DND-41 (cell line): ENCODE data around the gene NTM.

Experiments used
- ATAC-seq: fragments of 200-7000 bp; cut with Tn5 transposase; 3 replicates; pipeline ENCODE4 v1.9.1; 2021; ENCODE audit warnings: low read depth; ENCODE audit not compliant: insufficient read depth
- DNase-seq: peaks from one replicate; pipeline ENCODE4 v3.0.0-alpha.2; 2020
- H2AFZ ChIP-seq: 2 replicates; pipeline ENCODE4 v1.6.0; 2012; ENCODE audit warnings: low read depth, low read length
- H3K27ac ChIP-seq: 2 replicates; pipeline ENCODE4 v1.5.1; 2012; ENCODE audit warnings: low read length, inconsistent platforms
- H3K27me3 ChIP-seq: fragments of 200-600 bp; sonication (generic); 2 replicates; pipeline ENCODE4 v1.6.0; 2012; ENCODE audit warnings: low read length, mild to moderate bottlenecking, inconsistent platforms; ENCODE audit not compliant: insufficient read depth, poor library complexity
- H3K36me3 ChIP-seq: 2 replicates; pipeline ENCODE4 v1.5.1; 2012; ENCODE audit warnings: low read length, inconsistent platforms; ENCODE audit not compliant: insufficient read depth
- H3K4me1 ChIP-seq: 2 replicates; pipeline ENCODE4 v1.5.1; 2012; ENCODE audit warnings: mild to moderate bottlenecking, low read length; ENCODE audit not compliant: insufficient read depth
- H3K4me2 ChIP-seq: 2 replicates; pipeline ENCODE4 v1.6.0; 2012; ENCODE audit warnings: mild to moderate bottlenecking, moderate library complexity, low read length, inconsistent platforms; ENCODE audit not compliant: insufficient read depth
- H3K4me3 ChIP-seq, 2 experiments: fragments of 200-600 bp in 1 of 2; shearing (Covaris generic) in 1 of 2; 2 replicates each; pipeline ENCODE4 v1.5.1; 2012 to 2016; ENCODE audit warnings: inconsistent platforms in 2 of 2, low read length in 2 of 2, mild to moderate bottlenecking in 2 of 2, low read depth in 1 of 2, moderate library complexity in 1 of 2
- H3K79me2 ChIP-seq: 2 replicates; pipeline ENCODE4 v1.6.0; 2012; ENCODE audit warnings: low read length, inconsistent platforms; ENCODE audit not compliant: insufficient read depth
- H3K9ac ChIP-seq: 2 replicates; pipeline ENCODE4 v1.6.0; 2012; ENCODE audit warnings: low read depth, mild to moderate bottlenecking, inconsistent platforms, low read length, moderate library complexity
- H3K9me3 ChIP-seq: 2 replicates; pipeline ENCODE4 v1.5.1; 2012; ENCODE audit warnings: low read length, moderate library complexity, mild to moderate bottlenecking, inconsistent platforms; ENCODE audit not compliant: insufficient read depth, severe bottlenecking
- H4K20me1 ChIP-seq: 2 replicates; pipeline ENCODE4 v1.6.0; 2012; ENCODE audit warnings: low read length; ENCODE audit not compliant: insufficient read depth
- EZH2 ChIP-seq: IDR thresholded peaks from 3 replicates; pipeline ENCODE4 v1.6.1; 2012; ENCODE audit warnings: borderline replicate concordance, low read depth, mild to moderate bottlenecking, moderate library complexity, low read length, inconsistent platforms; ENCODE audit not compliant: severe bottlenecking
- TF ChIP-seq, protein P1 (sequence below): IDR thresholded peaks from 2 replicates; pipeline ENCODE4 v1.5.1; 2012; ENCODE audit warnings: borderline replicate concordance, low read length, moderate library complexity, mild to moderate bottlenecking; ENCODE audit not compliant: poor library complexity, severe bottlenecking; ENCODE audit errors: extremely low read depth

NTM gene

DNA sequence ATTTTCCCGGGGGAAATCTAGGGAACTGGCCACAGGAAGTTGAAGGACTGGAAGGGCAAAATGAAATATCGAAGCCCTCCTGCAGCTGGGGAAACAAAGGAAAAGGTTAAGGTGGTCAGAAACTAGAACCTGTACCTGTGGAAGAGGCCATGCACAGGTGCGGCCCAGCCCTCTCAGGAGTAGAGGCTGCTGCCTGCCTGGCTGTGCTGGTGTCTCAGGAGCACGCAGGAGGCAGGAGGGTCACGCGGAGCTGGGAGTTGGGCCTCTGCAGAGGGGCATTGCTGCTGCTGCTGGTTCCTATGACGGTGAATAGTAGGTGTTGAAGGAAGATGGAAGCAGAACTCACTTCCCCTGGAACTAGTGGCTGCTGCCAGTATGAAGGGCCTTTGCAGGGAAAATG lies 425.7 kb downstream of the NTM start:
- Histone ChIP-seq H4K20me1 (no peaks in the 10 kb centered on the region), H3K79me2 (no peaks in the 10 kb centered on the region), H3K36me3 (no peaks in the 10 kb centered on the region), H3K27ac (no peak overlapping the region), H3K9ac (no peak overlapping the region), H3K4me3 (no peak overlapping the region), H3K9me3 (no peaks in the 10 kb centered on the region), H3K4me1 (no peaks in the 10 kb centered on the region), H3K4me2 (no peak overlapping the region), H2AFZ (no peak overlapping the region), H3K27me3 (peaks cover 14% of the 10 kb centered on the region)
- no peak for TF ChIP-seq EZH2
- TF ChIP-seq, protein P1, sequence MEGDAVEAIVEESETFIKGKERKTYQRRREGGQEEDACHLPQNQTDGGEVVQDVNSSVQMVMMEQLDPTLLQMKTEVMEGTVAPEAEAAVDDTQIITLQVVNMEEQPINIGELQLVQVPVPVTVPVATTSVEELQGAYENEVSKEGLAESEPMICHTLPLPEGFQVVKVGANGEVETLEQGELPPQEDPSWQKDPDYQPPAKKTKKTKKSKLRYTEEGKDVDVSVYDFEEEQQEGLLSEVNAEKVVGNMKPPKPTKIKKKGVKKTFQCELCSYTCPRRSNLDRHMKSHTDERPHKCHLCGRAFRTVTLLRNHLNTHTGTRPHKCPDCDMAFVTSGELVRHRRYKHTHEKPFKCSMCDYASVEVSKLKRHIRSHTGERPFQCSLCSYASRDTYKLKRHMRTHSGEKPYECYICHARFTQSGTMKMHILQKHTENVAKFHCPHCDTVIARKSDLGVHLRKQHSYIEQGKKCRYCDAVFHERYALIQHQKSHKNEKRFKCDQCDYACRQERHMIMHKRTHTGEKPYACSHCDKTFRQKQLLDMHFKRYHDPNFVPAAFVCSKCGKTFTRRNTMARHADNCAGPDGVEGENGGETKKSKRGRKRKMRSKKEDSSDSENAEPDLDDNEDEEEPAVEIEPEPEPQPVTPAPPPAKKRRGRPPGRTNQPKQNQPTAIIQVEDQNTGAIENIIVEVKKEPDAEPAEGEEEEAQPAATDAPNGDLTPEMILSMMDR, result no peak
- ATAC-seq (no peak), DNase-seq (no peak)

DNA sequence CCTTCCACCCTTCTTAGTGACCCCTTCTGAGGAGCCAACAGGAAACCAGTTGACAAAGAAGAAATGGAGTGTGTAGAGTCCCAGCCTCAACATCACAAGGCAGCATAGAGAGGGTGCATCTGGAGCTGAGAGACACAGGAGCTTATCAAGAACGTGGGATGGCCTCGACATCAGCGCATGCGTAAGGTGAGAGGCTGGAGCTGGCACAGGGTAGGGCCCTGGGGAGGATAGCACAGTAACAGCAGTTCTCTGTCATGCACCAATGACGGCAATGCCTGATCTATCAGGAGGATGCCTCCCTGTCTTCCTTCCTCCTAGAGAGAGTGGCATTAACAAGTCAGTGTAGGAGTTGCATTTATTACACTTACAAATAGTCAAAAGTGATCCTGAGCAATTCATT lies 426.1 kb downstream of the NTM start:
- Histone ChIP-seq H3K4me3 (no peak overlapping the region), H3K27ac (no peak overlapping the region), H3K36me3 (no peaks in the 10 kb centered on the region), H3K27me3 (peaks cover 11% of the 10 kb centered on the region), H2AFZ (no peak overlapping the region), H3K79me2 (no peaks in the 10 kb centered on the region), H3K4me1 (no peaks in the 10 kb centered on the region), H3K9ac (no peak overlapping the region), H4K20me1 (no peaks in the 10 kb centered on the region), H3K9me3 (no peaks in the 10 kb centered on the region), H3K4me2 (no peak overlapping the region)
- no peak for ATAC-seq
- TF ChIP-seq EZH2, result no peak
- TF ChIP-seq, protein P1, result no peak
- DNase-seq, result no peak

DNA sequence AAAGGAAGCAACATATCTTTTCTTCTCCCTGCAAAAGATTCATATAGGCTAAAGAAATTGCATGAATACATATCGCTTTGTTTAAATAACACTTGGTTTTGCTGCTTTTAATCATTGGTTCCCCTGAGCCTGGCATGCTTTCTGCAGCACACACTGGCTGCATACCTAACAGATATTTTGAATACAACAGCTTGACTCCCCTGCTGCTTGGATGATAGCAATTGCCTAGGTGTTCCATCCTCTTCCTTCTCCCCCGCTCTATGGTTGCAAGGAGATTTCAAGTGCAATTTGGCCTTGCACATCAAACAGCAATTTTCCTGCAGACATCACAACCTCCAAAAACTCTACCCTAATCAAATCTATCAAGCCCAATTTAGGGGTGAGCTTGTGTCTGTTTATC lies 430.0 kb downstream of the NTM start:
- Histone ChIP-seq H3K36me3 (no peaks in the 10 kb centered on the region), H3K4me3 (no peak overlapping the region), H4K20me1 (no peaks in the 10 kb centered on the region), H3K27me3 (peaks cover 6% of the 10 kb centered on the region), H3K4me1 (no peaks in the 10 kb centered on the region), H3K27ac (no peak overlapping the region), H2AFZ (no peak overlapping the region), H3K79me2 (no peaks in the 10 kb centered on the region), H3K4me2 (no peak overlapping the region), H3K9me3 (no peaks in the 10 kb centered on the region), H3K9ac (no peak overlapping the region)
- DNase-seq (no peak), ATAC-seq (no peak)
- TF ChIP-seq, protein P1, result no peak
- no peak for TF ChIP-seq EZH2

DNA sequence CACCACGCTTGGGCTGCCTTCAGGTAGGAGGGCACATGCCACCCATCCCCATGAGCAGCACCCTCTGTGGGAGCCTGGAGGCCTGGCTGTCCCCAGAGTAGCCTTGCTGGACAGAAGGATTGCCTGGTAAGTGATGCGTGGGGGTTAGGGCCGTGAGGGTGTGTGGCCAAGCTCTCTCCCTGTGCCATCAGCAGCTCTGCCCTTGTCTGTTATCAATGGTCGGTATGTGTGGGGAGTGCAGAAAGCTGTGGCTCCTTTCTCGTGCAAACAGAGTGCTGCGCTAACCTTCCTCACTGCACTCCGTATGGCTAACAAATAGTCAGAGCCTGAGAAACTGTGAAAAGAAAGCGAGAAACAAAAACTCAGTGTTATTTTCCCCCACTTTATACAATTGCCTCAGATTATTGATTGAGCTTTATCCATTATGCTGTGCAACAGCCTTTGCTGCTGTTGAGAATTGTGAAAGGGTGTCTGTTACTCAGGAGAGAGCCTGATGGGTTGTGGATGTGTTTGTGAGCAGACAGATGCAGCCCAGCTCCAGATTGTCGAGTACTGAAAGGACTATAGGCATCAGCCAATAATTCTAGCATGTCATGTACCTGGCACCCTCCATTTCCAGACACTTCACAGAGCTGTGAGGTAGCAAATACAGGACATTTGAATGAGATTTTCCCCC lies 432.2 kb downstream of the NTM start:
- H3K36me3 ChIP-seq, result no peaks in the 10 kb centered on the region
- H3K27ac ChIP-seq, result no peak overlapping the region
- no peak overlapping the region for H2AFZ ChIP-seq
- DNase-seq (no peak), ATAC-seq (no peak)
- H3K9ac ChIP-seq, result no peak overlapping the region
- no peaks in the 10 kb centered on the region for H3K4me1 ChIP-seq
- H3K27me3 ChIP-seq, result peaks cover 6% of the 10 kb centered on the region
- no peaks in the 10 kb centered on the region for H4K20me1 ChIP-seq
- H3K9me3 ChIP-seq, result no peaks in the 10 kb centered on the region
- TF ChIP-seq, protein P1, result no peak
- no peaks in the 10 kb centered on the region for H3K79me2 ChIP-seq
- H3K4me2 ChIP-seq, result no peak overlapping the region
- no peak overlapping the region for H3K4me3 ChIP-seq
